Breast epithelium (tissue), 3 donors: Measurements from ENCODE around the gene IL4.

ENCODE experiments used
- CTCF ChIP-seq, 3 donors: fragments of 450-650 bp; IDR thresholded peaks; one replicate each; pipeline ENCODE4 v1.5.1; 2016 to 2017; ENCODE audit warnings: antibody characterized with exemption in 3 of 3, mild to moderate bottlenecking in 3 of 3, moderate library complexity in 3 of 3
- POLR2A ChIP-seq: fragments of 450-650 bp; IDR thresholded peaks from one replicate; pipeline ENCODE4 v1.6.1; 2016; ENCODE audit warnings: antibody characterized with exemption, mild to moderate bottlenecking, moderate library complexity
- POLR2AphosphoS5 ChIP-seq, 3 donors: sonication (generic); formaldehyde crosslinking; IDR thresholded peaks; one replicate each; pipeline ENCODE4 v1.6.1; 2017; ENCODE audit warnings: antibody characterized with exemption in 3 of 3

- TF ChIP-seq CTCF (IDR thresholded peaks at IDR 0.05) (no peak), POLR2A (no peak), POLR2AphosphoS5 (IDR thresholded peaks at IDR 0.05) (no peak)
Measured at GRCh38 chr5:132680780-132681475, 7.1 kb downstream of the IL4 start.
